ENCODE data around the gene HIP1. TPM values are rescaled to one million over a fixed set of nuclear protein-coding genes. Genes with fewer than 3 reads are reported as not detected.

HIP1 gene
- total RNA-seq, 1 experiment from 2014 or later = 43.3 TPM

GRCh38 chr7:75652788-75653187, 86.0 kb downstream of the HIP1 start:
- no peaks in the 10 kb centered on the region for H3K27me3 ChIP-seq (ENCODE audit: control insufficient read depth, insufficient read depth, low read length)
- H3K9me3 ChIP-seq (ENCODE audit: control insufficient read depth, insufficient read depth, low read depth, low read length) = no peaks in the 10 kb centered on the region
- in situ Hi-C loops (cut with HindIII; ENCODE audit: low pct_unique_long_range_greater_than_20kb, low sequenced_read_pairs) = no loop called here
- no peaks in the 10 kb centered on the region for H3K36me3 ChIP-seq (ENCODE audit: control insufficient read depth, insufficient read depth, low read length)
- DNase-seq (ENCODE audit: low read depth, low spot score) (no peak), ATAC-seq (no peak)
- peak overlapping the region; percentile 11; the same call in 1 of the 2 replicates for H3K27ac ChIP-seq (ENCODE audit: low read length)
- ChIA-PET CTCF (no interaction called here), POLR2A (interaction anchor here (0.7 kb wide), 2 partner anchors 18 to 70 kb away, joined by 3 to 8 read pairs; no protein-coding TSS in a partner anchor)
- peaks cover 25% of the 10 kb centered on the region for H3K4me1 ChIP-seq (ENCODE audit: control insufficient read depth, insufficient read depth, low read length)
- no peak overlapping the region for H3K4me3 ChIP-seq (ENCODE audit: low read depth in 2 of 2, low read length in 2 of 2)
- BruUV-seq (replicated peaks) = no TSS peak
- TF ChIP-seq REST (IDR thresholded peaks at IDR 0.05; ENCODE audit: insufficient read depth in 1 of 2, low read depth in 2 of 2, low read length in 1 of 2) (no peak), CTCF (IDR thresholded peaks at IDR 0.05) (no peak), SIN3A (IDR thresholded peaks at IDR 0.05; ENCODE audit: borderline replicate concordance, insufficient read depth, low read depth, low read length) (no peak)
- intact Hi-C loops (cut with micrococcal nuclease; ENCODE audit: unreplicated experiment) = no loop called here

GRCh38 chr7:75650681-75651080, 88.1 kb downstream of the HIP1 start:
- H3K4me3 ChIP-seq (ENCODE audit: low read depth in 2 of 2, low read length in 2 of 2) = no peak overlapping the region
- peaks cover 25% of the 10 kb centered on the region for H3K4me1 ChIP-seq (ENCODE audit: control insufficient read depth, insufficient read depth, low read length)
- no peaks in the 10 kb centered on the region for H3K36me3 ChIP-seq (ENCODE audit: control insufficient read depth, insufficient read depth, low read length)
- peak overlapping the region; percentile 82 for H3K27ac ChIP-seq (ENCODE audit: low read length)
- in situ Hi-C loops (cut with HindIII; ENCODE audit: low pct_unique_long_range_greater_than_20kb, low sequenced_read_pairs) (no loop called here), intact Hi-C loops (cut with micrococcal nuclease; ENCODE audit: unreplicated experiment) (no loop called here)
- no peak for DNase-seq (ENCODE audit: low read depth, low spot score)
- POLR2A ChIA-PET = no interaction called here
- H3K9me3 ChIP-seq (ENCODE audit: control insufficient read depth, insufficient read depth, low read depth, low read length) = no peaks in the 10 kb centered on the region
- CTCF ChIA-PET = no interaction called here
- H3K27me3 ChIP-seq (ENCODE audit: control insufficient read depth, insufficient read depth, low read length) = no peaks in the 10 kb centered on the region
- peak; percentile 50 for ATAC-seq
- BruUV-seq (replicated peaks) = no TSS peak
- TF ChIP-seq REST (IDR thresholded peaks at IDR 0.05; ENCODE audit: insufficient read depth in 1 of 2, low read depth in 2 of 2, low read length in 1 of 2) = no peak
- TF ChIP-seq CTCF (IDR thresholded peaks at IDR 0.05) = no peak
- no peak for TF ChIP-seq TCF7L2 (IDR thresholded peaks at IDR 0.05; ENCODE audit: low read depth, low read length)
- TF ChIP-seq POLR2AphosphoS5 (IDR thresholded peaks at IDR 0.05; ENCODE audit: low read depth, low read length) = no peak
